GM19324 (cell line): Measurements from ENCODE around the gene FOXP3.

Experiments used
- ATAC-seq: cut with Tn5 transposase; IDR thresholded peaks from one replicate; pipeline ENCODE4 v1.9.1; 2021; ENCODE audit warnings: mild to moderate bottlenecking, moderate library complexity; ENCODE audit not compliant: unreplicated experiment, low FRiP score

The FOXP3 gene

DNA sequence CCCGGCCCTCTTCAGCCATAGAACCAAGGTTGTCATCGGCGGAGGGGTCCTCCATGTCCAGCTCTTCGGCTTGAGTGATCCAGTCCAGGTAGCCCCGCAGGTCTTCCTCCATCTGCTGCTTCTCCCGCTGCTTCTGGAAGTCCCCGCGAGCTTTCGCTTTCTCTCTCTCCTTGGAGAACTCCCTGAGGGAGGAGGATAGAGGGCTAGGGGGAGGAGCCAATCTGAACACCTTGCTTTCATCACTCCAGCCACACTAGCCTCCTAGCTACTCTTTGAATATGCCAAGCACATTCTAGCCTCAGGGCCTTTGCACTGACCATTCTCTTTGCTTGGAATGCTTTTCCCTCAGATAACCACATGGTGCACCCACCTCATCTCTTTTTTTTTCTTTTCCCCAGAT is 37.6 kb downstream of the FOXP3 start:
- ATAC-seq: no peak

GRCh38 chrX:49225858-49226257 is 38.7 kb downstream of the FOXP3 start:
- ATAC-seq: no peak

GRCh38 chrX:49221868-49222267 is 42.6 kb downstream of the FOXP3 start:
- ATAC-seq: no peak

DNA sequence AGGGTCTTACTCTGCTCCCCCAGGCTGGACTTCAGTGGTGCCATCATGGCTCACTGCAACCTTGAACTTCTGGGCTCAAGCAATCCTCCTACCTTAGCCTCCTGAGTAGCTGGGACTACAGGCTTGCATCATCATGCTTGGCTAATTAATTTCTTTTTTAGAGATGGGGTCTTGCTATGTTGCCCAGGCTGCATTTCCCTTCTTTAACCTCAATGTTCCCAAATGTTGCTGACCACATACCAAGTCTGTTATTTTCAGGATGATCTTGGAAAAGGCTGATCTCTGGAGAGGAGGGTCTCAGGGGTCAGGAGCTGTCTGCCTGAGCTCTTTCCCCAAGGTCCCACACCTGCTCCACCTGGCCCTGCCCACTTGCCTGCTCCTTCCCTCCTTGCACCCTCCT is 44.4 kb downstream of the FOXP3 start:
- no peak for ATAC-seq

- no peak for ATAC-seq
Observed at GRCh38 chrX:49214996-49215526, 49.4 kb downstream of the FOXP3 start.

DNA sequence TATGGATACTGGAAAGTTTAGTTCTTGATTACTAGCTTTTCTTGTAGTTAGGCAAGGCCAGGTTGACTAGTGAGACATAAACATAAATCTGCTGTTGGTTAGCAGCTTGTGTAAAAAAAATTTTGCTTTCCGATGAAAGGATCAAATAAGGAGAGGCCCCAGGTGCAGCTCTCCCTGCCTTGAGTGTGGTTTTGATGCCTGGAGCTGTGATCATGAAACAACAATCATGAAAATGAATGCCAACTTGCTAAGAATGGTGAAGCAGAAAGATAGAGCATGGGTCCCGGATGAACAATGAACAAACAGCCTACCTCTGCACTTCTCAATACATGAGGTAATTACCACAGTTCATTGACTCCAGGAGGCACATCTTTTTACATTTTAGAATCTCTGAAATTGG is 50.1 kb downstream of the FOXP3 start:
- ATAC-seq: no peak

GRCh38 chrX:49212861-49213260 is 51.6 kb downstream of the FOXP3 start:
- ATAC-seq: no peak

DNA sequence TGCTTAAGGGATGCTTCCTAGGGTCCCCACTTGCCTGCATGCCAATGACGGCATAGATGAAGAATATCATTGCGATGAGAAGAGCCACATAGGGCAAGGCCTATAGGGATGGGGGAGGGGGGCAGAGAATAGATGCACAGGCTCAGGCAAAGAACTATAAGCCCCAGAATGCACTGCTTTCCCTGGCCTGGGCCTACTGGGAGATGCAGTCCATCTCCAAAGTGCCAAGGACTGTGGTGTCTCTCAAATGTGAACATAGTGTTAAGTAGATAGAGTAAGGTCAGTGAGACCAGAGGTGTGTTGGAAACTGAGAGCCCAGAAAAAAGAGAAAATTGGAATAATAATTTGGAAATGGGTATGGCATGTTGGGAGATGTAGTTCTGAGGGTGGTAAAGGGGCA is 52.3 kb downstream of the FOXP3 start:
- no peak for ATAC-seq

- no peak for ATAC-seq
Observed at GRCh38 chrX:49211074-49211473, 53.4 kb downstream of the FOXP3 start.

- ATAC-seq: no peak
Observed at GRCh38 chrX:49210406-49210805, 54.1 kb downstream of the FOXP3 start.

GRCh38 chrX:49209434-49210251 is 54.9 kb downstream of the FOXP3 start:
- ATAC-seq: no peak

DNA sequence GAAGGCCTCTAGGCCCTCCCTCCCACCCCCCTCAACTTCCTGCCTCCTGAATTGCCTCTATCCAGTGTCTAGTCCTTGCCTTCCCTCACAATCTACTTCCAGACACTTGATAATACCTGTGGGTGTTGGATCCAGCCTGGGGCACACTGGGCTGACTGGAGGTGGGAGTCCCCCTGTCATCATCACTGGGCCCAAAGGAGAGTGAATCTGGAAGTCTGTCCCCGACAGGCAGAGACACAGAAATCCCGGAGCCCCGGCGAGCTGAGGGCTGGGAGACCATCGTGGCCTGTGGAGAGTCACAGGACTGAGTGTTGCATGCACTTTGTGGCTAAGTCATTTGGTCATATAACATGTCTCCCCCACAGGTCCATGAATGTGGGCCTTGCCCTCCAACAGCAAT is 56.1 kb downstream of the FOXP3 start:
- no peak for ATAC-seq

DNA sequence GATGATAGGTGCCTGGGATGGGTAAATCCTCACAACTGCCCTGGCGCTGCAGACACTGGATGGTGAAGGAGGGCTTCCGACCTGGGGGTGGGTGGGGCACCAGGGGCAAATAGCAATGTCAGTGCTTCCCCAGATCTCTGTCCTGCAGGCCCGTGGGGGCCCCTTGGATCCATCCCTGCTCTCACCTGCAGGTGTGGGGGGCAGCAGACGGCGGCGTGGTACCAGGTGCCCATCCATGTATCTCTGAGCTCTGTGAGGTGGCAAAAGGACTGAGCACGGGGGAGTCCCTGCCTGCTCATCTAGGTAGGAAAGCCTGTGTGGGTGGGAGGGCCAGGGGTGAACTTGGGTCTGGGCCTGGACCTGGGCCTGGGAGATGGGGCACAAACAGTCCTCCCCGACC is 58.0 kb downstream of the FOXP3 start:
- ATAC-seq: no peak

DNA sequence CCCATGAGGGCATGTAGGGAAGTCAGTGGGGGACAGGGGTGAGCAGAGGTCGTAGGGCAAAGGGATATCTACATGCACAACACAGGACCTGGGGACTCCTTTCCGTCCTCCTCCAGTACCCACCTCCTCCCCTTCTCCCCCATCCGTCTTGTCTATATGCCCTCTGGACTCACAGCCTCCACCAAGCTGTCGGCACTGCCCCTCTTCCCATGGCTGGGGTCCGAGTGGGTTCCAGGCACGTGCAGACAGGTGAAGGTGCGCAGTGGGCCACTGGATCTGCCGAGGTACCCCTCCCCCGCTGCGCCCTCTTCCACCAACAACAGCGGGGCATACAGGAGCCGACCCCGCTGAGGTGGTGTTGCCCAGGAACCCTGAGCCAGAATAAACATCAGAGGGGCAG is 59.1 kb downstream of the FOXP3 start:
- no peak for ATAC-seq

GRCh38 chrX:49204709-49205108 is 59.8 kb downstream of the FOXP3 start:
- no peak for ATAC-seq

DNA sequence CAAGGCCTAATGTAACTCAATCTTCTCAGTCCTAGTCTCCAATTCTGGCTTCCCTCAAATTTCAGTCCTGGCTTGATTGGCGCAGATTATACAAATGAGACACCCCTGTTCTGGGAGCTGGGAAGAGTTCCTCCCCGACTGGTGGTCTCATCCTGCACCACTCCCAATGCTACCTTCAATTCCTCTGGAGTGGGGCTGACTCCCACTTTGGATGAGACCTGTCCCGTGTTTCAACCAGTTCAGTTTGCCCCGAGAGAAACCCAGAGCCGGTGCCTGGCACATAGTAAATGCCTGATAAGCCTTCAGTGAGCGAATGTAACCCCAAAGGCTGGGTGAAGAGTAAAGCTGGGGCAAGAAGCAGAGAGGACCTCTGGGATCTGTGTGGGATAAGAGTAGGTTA is 60.5 kb downstream of the FOXP3 start:
- no peak for ATAC-seq

DNA sequence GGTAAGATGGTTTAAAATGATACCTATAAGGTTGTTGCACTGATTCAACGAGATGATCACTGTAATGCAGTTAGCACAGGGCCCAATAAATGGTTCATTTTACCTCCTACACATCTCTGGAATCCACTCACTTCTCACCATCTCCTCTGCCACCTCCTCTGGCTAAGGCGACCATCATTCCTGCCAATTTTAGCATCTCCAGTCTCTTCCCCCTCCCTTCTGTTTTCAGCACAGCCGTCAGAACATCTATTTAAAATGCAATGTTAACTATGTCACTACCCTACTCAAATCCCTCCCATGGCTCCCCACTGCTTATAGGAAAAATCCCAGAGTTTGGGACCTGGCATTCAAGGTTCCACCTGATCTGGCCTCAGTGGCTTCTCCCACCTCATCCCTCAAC is 61.0 kb downstream of the FOXP3 start:
- no peak for ATAC-seq

- ATAC-seq: no peak
Observed at GRCh38 chrX:49202022-49202421, 62.5 kb downstream of the FOXP3 start.
